Fibroblast of lung (primary cell): ENCODE data around the gene SLC7A14.

Experiments used
- CTCF ChIP-seq, 2 donors: IDR thresholded peaks in 1 of 2; conservative IDR thresholded peaks in 1 of 2; 1 replicate in 1 of 2; 2 replicates in 1 of 2; pipeline ENCODE4 v1.5.1; 2011 to 2012; ENCODE audit warnings: low read length in 2 of 2, control low read depth in 1 of 2, inconsistent platforms in 1 of 2, low read depth in 1 of 2, mild to moderate bottlenecking in 1 of 2
- EZH2 ChIP-seq: IDR thresholded peaks from 2 replicates; pipeline ENCODE4 v1.5.1; 2012; ENCODE audit warnings: low read length, control low read depth, mild to moderate bottlenecking; ENCODE audit errors: missing control alignments

DNA sequence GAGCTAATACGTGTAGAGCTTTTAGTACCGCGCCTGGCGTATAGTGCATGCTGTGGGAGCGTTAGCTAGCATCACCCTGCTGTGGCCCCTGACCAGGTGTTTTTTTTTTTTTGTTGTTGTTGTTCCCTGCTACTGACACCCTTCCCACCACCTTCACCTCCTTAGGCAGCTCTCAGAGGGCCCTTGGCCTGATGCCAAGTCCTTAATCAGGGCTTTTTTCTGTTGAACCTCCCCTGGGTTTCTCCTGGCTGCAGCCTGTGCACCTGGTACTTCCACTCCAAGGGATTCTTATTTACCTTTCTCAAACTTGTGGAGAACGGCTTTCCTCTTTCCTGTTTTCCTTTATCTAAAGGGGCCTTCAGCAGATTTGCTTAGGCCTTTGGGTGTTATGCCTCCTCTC is 53.3 kb downstream of the SLC7A14 start:
- TF ChIP-seq CTCF (conservative IDR thresholded peaks at IDR 0.05 in 1 of 2, IDR thresholded peaks at IDR 0.05 in 1 of 2; ENCODE audit: low read depth in 1 of 2, low read length in 2 of 2) (no peak), EZH2 (no peak)
